ENCODE results near the gene HOXA3.

Gene HOXA3

DNA sequence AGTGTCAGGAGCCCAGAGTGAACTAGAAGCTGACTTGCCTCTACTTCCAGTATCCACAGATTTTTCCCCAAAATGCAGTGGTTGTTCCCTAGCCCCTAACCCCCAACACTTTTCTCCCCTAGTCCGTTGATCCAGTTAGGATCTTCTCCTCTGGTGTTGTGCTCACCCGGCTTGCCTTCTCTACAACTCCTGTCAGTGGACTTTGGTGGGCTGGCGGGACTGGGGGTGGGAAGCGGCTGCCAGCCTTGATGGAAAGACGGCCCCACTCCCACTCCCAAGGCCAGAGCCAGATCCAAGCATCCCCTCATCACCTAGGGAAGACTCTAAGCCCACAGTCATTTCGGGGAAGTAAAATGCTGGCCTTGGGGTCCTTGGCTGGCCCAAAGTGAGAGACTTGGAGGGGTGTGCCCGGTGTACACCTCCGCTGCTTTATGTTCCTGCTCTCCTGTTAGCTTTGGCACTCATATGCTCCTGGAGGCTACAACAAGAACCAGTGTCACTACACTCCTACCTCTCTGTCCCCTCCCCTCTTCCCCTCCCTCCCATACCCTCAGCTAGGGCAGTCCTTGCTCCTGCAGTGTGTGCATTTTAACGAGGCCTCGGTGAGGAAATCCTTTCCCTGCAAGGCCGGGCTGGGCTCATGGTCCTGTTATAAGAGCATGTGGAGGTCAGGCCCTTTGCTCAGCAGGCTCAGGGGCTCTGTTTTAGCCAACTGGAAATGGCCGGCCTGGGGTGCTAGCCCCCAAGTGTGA is 22.7 kb upstream of the HOXA3 start:
- Histone ChIP-seq H3K27me3 (ENCODE audit: control insufficient read depth, insufficient read depth, low read length) (peaks cover 100% of the 10 kb centered on the region), H3K4me1 (ENCODE audit: control insufficient read depth, insufficient read depth, low read length) (no peaks in the 10 kb centered on the region), H3K9me3 (ENCODE audit: control insufficient read depth, insufficient read depth, low read length) (no peaks in the 10 kb centered on the region), H3K4me3 (ENCODE audit: low read depth, low read length) (no peak overlapping the region), H3K36me3 (ENCODE audit: control insufficient read depth, insufficient read depth, low read length) (no peaks in the 10 kb centered on the region), H3K27ac (ENCODE audit: low read depth, low read length) (no peak overlapping the region), H3K9ac (ENCODE audit: low read depth, low read length) (no peak overlapping the region)

- Histone ChIP-seq H3K27me3 (ENCODE audit: control insufficient read depth, insufficient read depth, low read length) (peaks cover 100% of the 10 kb centered on the region), H3K4me1 (ENCODE audit: control insufficient read depth, insufficient read depth, low read length) (no peaks in the 10 kb centered on the region), H3K27ac (ENCODE audit: low read depth, low read length) (no peak within 1 kb of the TSS), H3K9me3 (ENCODE audit: control insufficient read depth, insufficient read depth, low read length) (no peaks in the 10 kb centered on the region), H3K36me3 (ENCODE audit: control insufficient read depth, insufficient read depth, low read length) (no peaks in the 10 kb centered on the region), H3K9ac (ENCODE audit: low read depth, low read length) (no peak within 1 kb of the TSS), H3K4me3 (ENCODE audit: low read depth, low read length) (no peak within 1 kb of the TSS)
These were observed 21.8 kb upstream of the HOXA3 start, which contains the start of gene HOXA10 for GRCh38 chr7:27173956-27174873. Gene HOXA10, minus strand, starts transcription at chr7:27174320. Its CDS starts 14 bp downstream, at chr7:27174306.

DNA sequence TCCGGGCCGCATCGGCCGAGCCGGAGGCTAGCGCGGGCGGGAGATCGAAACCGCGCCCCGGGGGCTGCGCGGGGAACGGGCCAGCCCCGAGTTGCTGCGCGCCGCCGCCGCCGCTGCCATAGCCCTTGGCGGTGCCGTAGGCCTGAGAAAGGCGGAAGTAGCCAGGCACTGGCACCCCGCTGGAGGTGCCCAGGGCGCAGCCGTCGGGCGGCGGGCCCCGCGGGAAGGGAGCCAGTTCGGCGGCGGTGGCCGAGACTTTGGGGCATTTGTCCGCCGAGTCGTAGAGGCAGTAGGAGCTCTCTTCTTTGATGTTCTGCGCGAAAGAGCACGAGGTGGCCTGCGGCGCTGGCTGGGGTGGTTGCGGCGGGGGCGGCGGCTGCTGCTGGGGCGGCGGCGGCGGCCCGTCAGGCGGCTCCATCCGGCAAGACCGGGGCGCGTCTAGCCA is 21.1 kb upstream of the HOXA3 start:
- Histone ChIP-seq H3K4me3 (ENCODE audit: low read depth, low read length) (no peak overlapping the region), H3K9ac (ENCODE audit: low read depth, low read length) (no peak overlapping the region), H3K27me3 (ENCODE audit: control insufficient read depth, insufficient read depth, low read length) (peaks cover 100% of the 10 kb centered on the region), H3K36me3 (ENCODE audit: control insufficient read depth, insufficient read depth, low read length) (no peaks in the 10 kb centered on the region), H3K9me3 (ENCODE audit: control insufficient read depth, insufficient read depth, low read length) (no peaks in the 10 kb centered on the region), H3K4me1 (ENCODE audit: control insufficient read depth, insufficient read depth, low read length) (no peaks in the 10 kb centered on the region), H3K27ac (ENCODE audit: low read depth, low read length) (no peak overlapping the region)

DNA sequence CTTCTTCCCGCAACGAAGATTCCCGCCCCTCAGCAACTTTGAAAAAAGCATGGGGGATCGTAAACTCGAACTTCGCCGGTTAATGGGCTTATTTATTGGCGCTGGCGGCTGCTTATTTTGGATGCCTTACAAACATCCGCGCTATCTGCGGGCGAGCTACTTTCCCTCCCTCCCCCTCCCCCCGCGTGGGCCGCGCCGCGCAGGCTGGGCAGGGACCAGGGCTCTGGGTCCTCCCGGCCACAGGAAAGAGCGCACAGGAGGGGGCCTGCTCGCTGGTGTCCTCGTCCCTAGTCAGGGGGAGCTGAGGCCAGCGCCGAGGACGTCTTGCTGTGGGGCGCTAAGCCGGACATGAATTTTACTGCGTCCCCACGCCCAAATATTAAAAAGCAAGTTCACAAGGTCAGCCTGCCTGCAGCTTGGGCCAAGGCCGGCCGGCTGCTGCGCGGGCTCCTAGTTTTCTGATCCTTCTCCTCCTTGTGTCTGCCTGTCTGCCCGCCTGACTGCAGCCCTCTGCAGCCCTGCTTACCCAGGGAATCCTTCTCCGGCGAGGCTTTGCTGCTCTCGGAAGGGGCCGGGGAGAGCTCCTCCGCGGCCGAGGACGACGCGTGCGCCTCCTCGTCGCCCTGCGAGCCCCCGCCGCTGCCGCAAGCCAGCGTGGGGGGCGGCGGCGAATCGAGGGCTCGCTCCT is 20.6 kb upstream of the HOXA3 start:
- Histone ChIP-seq H3K27ac (ENCODE audit: low read depth, low read length) (no peak overlapping the region), H3K9me3 (ENCODE audit: control insufficient read depth, insufficient read depth, low read length) (no peaks in the 10 kb centered on the region), H3K9ac (ENCODE audit: low read depth, low read length) (no peak overlapping the region), H3K4me3 (ENCODE audit: low read depth, low read length) (no peak overlapping the region), H3K27me3 (ENCODE audit: control insufficient read depth, insufficient read depth, low read length) (peaks cover 100% of the 10 kb centered on the region), H3K36me3 (ENCODE audit: control insufficient read depth, insufficient read depth, low read length) (no peaks in the 10 kb centered on the region), H3K4me1 (ENCODE audit: control insufficient read depth, insufficient read depth, low read length) (no peaks in the 10 kb centered on the region)

- no peak overlapping the region for H3K9ac ChIP-seq (ENCODE audit: low read depth, low read length)
- no peak overlapping the region for H3K27ac ChIP-seq (ENCODE audit: low read depth, low read length)
- H3K9me3 ChIP-seq (ENCODE audit: control insufficient read depth, insufficient read depth, low read length) = no peaks in the 10 kb centered on the region
- no peaks in the 10 kb centered on the region for H3K4me1 ChIP-seq (ENCODE audit: control insufficient read depth, insufficient read depth, low read length)
- H3K27me3 ChIP-seq (ENCODE audit: control insufficient read depth, insufficient read depth, low read length) = peaks cover 100% of the 10 kb centered on the region
- H3K36me3 ChIP-seq (ENCODE audit: control insufficient read depth, insufficient read depth, low read length) = no peaks in the 10 kb centered on the region
- no peak overlapping the region for H3K4me3 ChIP-seq (ENCODE audit: low read depth, low read length)
These were observed 20.0 kb upstream of the HOXA3 start for GRCh38 chr7:27172315-27172774.

DNA sequence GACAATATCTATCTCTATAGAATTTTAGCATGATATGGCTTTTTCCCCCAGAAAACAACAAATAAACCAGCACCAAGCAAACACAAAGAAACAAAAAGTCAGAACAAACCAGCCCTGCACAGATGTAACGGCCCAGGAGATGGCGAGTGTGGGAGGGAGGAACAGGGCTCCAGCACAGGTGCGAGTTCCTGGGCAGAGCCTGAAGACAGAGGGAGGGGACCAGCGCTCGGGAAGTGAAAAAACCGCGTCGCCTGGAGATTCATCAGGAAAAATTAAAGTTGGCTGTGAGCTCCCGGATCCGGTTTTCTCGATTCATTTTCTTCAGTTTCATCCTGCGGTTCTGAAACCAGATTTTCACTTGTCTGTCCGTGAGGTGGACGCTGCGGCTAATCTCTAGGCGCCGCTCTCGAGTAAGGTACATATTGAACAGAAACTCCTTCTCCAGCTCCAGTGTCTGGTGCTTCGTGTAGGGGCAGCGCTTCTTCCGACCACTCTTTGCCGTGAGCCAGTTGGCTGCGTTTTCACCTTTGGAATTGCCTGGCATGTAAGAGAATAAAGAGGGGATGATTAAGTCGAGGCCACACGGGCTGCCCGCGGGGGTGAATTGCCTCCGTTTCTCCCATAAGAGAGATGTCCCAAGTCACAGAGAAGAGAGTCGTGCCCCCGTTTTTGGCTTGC is 19.4 kb upstream of the HOXA3 start:
- no peak overlapping the region for H3K27ac ChIP-seq (ENCODE audit: low read depth, low read length)
- no peak overlapping the region for H3K4me3 ChIP-seq (ENCODE audit: low read depth, low read length)
- H3K36me3 ChIP-seq (ENCODE audit: control insufficient read depth, insufficient read depth, low read length) = no peaks in the 10 kb centered on the region
- no peaks in the 10 kb centered on the region for H3K9me3 ChIP-seq (ENCODE audit: control insufficient read depth, insufficient read depth, low read length)
- H3K4me1 ChIP-seq (ENCODE audit: control insufficient read depth, insufficient read depth, low read length) = no peaks in the 10 kb centered on the region
- peaks cover 100% of the 10 kb centered on the region for H3K27me3 ChIP-seq (ENCODE audit: control insufficient read depth, insufficient read depth, low read length)
- H3K9ac ChIP-seq (ENCODE audit: low read depth, low read length) = no peak overlapping the region

DNA sequence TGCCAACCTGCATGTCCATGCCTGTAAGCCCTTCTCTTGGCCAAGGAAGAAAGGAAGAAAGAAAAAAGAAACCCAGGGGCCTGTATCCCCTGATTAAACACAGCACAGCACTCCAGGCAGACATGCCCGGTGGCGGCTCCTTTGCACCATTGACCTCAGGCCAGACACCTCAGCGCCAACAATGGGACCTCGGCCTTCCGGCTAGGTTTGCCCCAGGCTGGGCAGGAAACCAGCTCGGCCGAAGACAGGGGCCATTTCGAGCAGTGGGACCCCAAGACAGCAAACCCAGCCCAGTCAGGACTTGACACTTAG is 18.9 kb upstream of the HOXA3 start:
- Histone ChIP-seq H3K27ac (ENCODE audit: low read depth, low read length) (no peak overlapping the region), H3K4me3 (ENCODE audit: low read depth, low read length) (no peak overlapping the region), H3K4me1 (ENCODE audit: control insufficient read depth, insufficient read depth, low read length) (no peaks in the 10 kb centered on the region), H3K27me3 (ENCODE audit: control insufficient read depth, insufficient read depth, low read length) (peaks cover 100% of the 10 kb centered on the region), H3K9ac (ENCODE audit: low read depth, low read length) (no peak overlapping the region), H3K36me3 (ENCODE audit: control insufficient read depth, insufficient read depth, low read length) (no peaks in the 10 kb centered on the region), H3K9me3 (ENCODE audit: control insufficient read depth, insufficient read depth, low read length) (no peaks in the 10 kb centered on the region)

DNA sequence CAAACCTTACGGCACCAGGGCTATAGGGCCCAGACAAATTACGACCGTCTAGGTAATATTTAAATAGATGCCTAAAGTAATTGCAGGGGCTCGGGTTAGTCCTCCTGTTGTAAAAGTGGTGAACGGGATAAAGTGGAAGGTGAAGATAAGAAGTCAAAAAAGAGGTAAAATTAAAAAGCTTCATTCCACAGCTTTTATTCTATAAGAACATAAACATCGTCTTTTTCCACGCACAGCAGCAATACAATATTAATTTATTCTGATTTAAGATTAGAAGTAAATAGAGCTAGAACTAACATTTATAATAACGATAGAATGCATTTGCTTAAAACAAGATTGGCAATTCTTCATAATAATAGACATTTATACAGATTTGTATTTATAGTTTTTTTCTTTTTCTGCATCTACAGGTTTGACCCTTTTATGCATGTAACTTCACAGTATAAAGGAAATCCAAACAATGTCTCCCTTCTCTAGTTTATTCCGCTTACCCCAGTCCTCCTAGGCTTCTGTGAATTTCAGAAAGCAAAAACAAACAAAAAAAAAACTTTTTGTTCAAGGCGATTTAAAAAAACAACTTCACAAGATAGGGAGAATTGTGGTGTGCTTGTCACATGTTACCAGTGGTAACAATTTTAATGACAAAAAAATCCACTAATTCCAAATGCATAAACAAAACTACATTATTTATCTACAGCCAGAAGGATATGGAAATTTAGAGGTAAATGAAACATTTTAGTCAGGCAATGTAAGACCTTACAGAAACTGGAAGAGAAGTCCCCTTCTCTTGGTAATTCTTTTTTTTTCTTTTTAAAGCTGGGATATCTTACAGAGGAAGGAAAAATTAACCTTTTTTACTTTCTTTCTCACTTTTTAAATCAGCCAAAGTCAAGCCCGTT is 18.3 kb upstream of the HOXA3 start:
- peaks cover 100% of the 10 kb centered on the region for H3K27me3 ChIP-seq (ENCODE audit: control insufficient read depth, insufficient read depth, low read length)
- no peak overlapping the region for H3K9ac ChIP-seq (ENCODE audit: low read depth, low read length)
- no peaks in the 10 kb centered on the region for H3K36me3 ChIP-seq (ENCODE audit: control insufficient read depth, insufficient read depth, low read length)
- H3K27ac ChIP-seq (ENCODE audit: low read depth, low read length) = no peak overlapping the region
- H3K4me1 ChIP-seq (ENCODE audit: control insufficient read depth, insufficient read depth, low read length) = no peaks in the 10 kb centered on the region
- no peak overlapping the region for H3K4me3 ChIP-seq (ENCODE audit: low read depth, low read length)
- H3K9me3 ChIP-seq (ENCODE audit: control insufficient read depth, insufficient read depth, low read length) = no peaks in the 10 kb centered on the region

DNA sequence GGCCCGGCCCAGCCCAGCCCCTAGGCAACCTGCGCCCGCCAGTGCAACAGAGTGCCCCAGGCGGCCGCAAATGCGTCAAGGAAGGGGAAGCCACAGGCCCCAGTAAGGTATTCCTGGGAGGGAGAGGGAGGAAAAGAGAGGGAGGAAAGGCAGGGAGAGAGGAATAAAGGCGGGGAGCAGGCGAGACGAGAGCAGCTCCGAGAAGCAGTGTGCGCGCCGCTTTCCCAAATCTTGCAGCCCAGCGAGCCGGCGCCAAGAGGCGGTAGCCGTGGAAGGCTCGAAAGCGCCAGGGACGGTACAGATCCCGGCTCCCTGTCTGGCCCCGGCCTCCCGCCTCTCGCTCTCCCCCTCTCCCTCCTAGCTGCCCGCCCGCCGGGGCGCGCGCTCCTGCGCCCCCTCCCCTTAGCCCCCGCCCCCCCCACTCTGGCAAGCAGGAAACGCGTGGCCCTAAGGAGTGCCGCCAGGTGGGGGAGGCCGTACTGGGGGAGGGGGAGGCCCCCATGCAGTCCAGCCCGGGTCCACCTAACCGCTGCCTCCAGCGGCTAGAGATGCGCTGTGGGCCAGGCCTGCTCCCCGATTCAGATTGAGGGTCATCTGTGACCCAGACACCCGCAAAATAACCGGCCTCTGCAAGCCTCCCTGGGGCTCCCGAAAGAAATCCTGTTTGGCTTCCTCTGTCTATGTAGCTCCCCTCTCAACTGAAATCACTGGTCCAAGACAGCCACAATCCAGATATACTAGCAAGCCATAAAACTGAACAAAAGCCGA is 17.5 kb upstream of the HOXA3 start:
- H3K9me3 ChIP-seq (ENCODE audit: control insufficient read depth, insufficient read depth, low read length) = no peaks in the 10 kb centered on the region
- H3K36me3 ChIP-seq (ENCODE audit: control insufficient read depth, insufficient read depth, low read length) = no peaks in the 10 kb centered on the region
- no peak overlapping the region for H3K4me3 ChIP-seq (ENCODE audit: low read depth, low read length)
- H3K27me3 ChIP-seq (ENCODE audit: control insufficient read depth, insufficient read depth, low read length) = peaks cover 100% of the 10 kb centered on the region
- no peak overlapping the region for H3K9ac ChIP-seq (ENCODE audit: low read depth, low read length)
- no peaks in the 10 kb centered on the region for H3K4me1 ChIP-seq (ENCODE audit: control insufficient read depth, insufficient read depth, low read length)
- no peak overlapping the region for H3K27ac ChIP-seq (ENCODE audit: low read depth, low read length)

Measured in HUES48 (cell line).